22Rv1 (cell line): ENCODE results near the gene CCSER1.

ENCODE experiments used
- CTCF ChIP-seq: fragments of 450-650 bp; IDR thresholded peaks from 2 replicates; pipeline ENCODE4 v1.5.1; 2017; ENCODE audit warnings: mild to moderate bottlenecking
- ZFX ChIP-seq: fragments of 450-650 bp; IDR thresholded peaks from 2 replicates; pipeline ENCODE4 v1.6.1; 2017; ENCODE audit warnings: antibody characterized with exemption, borderline replicate concordance

- no peak for TF ChIP-seq ZFX
- TF ChIP-seq CTCF = no peak
Measured at GRCh38 chr4:91015861-91016260, 888.7 kb downstream of the CCSER1 start.
